ENCODE measurements around the gene INSR. TPM values are rescaled to one million over a fixed set of nuclear protein-coding genes. Genes with fewer than 3 reads are reported as not detected.

INSR gene
- total RNA-seq, 1 experiment from 2014 or later: 35.9 TPM

DNA sequence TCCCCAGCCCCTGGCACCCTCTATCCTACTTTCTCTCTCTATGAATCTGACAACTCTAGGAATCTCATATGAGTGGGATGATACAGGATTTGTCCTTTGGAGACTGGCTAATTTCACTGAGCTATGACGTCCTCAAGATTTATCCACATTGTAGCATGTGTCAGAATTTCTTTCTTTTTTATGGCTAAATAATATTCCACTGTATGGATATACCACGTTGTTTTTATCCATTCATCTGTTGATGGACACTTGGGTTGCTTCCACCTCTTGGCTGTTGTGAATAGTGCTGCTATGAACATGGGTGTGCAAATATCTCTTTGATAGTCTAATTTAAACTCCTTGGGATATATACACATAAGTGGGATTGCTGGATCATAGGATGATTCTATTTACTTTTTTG lies 24.0 kb upstream of the INSR start:
- ChIA-PET POLR2A (no interaction called here), CTCF (no interaction called here)
- H3K36me3 Mint-ChIP-seq: peaks cover 5% of the 10 kb centered on the region
- no peak for DNase-seq (ENCODE audit: low spot score)
- no peak overlapping the region for H3K4me3 Mint-ChIP-seq
- H3K27me3 Mint-ChIP-seq (ENCODE audit: low read depth): no peaks in the 10 kb centered on the region; the same call in 1 of the 2 replicates
- ATAC-seq: no peak
- TF ChIP-seq MLX (CRISPR knock-in tag; IDR thresholded peaks at IDR 0.05): no peak
- TF ChIP-seq GTF2I (CRISPR knock-in tag; conservative IDR thresholded peaks at IDR 0.05): peak; percentile 45; the same call in 1 of the 2 replicates
- no peaks in the 10 kb centered on the region for H3K4me1 Mint-ChIP-seq
- H3K27ac Mint-ChIP-seq: no peak overlapping the region
- H3K9me3 Mint-ChIP-seq: peaks cover 14% of the 10 kb centered on the region

DNA sequence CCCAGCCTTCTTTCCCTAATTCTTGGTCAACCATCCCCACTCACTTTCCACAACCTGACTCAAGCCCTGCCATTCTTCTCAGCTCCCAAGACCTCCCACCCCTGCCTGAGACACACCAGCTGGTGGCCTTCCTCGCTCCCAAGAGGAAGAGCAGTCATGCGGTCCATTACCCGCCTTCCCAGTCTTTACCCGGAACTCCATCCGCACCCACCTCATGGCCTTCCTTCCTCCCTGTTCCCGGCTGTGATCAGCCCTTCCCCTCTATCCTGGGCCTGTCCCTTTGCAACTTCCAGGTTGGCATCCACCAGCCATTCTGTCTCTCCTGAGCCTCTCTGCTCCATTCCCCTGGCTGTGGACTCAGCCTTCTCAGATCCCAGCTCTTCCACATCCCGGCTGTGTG lies 18.6 kb upstream of the INSR start:
- POLR2A ChIA-PET: no interaction called here
- H3K4me3 Mint-ChIP-seq: no peak overlapping the region
- H3K27me3 Mint-ChIP-seq (ENCODE audit: low read depth): peaks cover 3% of the 10 kb centered on the region; the same call in 1 of the 2 replicates
- H3K9me3 Mint-ChIP-seq: peaks cover 7% of the 10 kb centered on the region
- no peak overlapping the region for H3K27ac Mint-ChIP-seq
- ATAC-seq (no peak), DNase-seq (ENCODE audit: low spot score) (no peak)
- H3K36me3 Mint-ChIP-seq: no peaks in the 10 kb centered on the region
- no peaks in the 10 kb centered on the region for H3K4me1 Mint-ChIP-seq
- CTCF ChIA-PET: no interaction called here
- TF ChIP-seq ELF4 (CRISPR knock-in tag; IDR thresholded peaks at IDR 0.05; ENCODE audit: low read depth): no peak
- no peak for TF ChIP-seq SMAD4 (CRISPR knock-in tag; IDR thresholded peaks at IDR 0.05)
- no peak for TF ChIP-seq ATF2 (CRISPR knock-in tag; IDR thresholded peaks at IDR 0.05; ENCODE audit: borderline replicate concordance, low read depth)
- TF ChIP-seq CREB1 (CRISPR knock-in tag; IDR thresholded peaks at IDR 0.05): no peak
- TF ChIP-seq, protein P1, sequence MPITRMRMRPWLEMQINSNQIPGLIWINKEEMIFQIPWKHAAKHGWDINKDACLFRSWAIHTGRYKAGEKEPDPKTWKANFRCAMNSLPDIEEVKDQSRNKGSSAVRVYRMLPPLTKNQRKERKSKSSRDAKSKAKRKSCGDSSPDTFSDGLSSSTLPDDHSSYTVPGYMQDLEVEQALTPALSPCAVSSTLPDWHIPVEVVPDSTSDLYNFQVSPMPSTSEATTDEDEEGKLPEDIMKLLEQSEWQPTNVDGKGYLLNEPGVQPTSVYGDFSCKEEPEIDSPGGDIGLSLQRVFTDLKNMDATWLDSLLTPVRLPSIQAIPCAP (CRISPR knock-in tag; IDR thresholded peaks at IDR 0.05): no peak
- no peak for TF ChIP-seq ZNF263 (CRISPR knock-in tag; IDR thresholded peaks at IDR 0.05; ENCODE audit: low read depth)
- TF ChIP-seq ZNF396 (CRISPR knock-in tag; IDR thresholded peaks at IDR 0.05; ENCODE audit: borderline replicate concordance): no peak
- TF ChIP-seq RORB (CRISPR knock-in tag; IDR thresholded peaks at IDR 0.05): no peak
- TF ChIP-seq ZNF671 (CRISPR knock-in tag; IDR thresholded peaks at IDR 0.05): no peak
- no peak for TF ChIP-seq ATF1 (CRISPR knock-in tag; IDR thresholded peaks at IDR 0.05)
- TF ChIP-seq TEAD4 (CRISPR knock-in tag; IDR thresholded peaks at IDR 0.05): no peak
- TF ChIP-seq NFYB (CRISPR knock-in tag; conservative IDR thresholded peaks at IDR 0.05; ENCODE audit: low read depth): no peak
- no peak for TF ChIP-seq IRF2 (CRISPR knock-in tag; IDR thresholded peaks at IDR 0.05; ENCODE audit: borderline replicate concordance, low read depth)
- no peak for TF ChIP-seq ATF3 (CRISPR knock-in tag; conservative IDR thresholded peaks at IDR 0.05)
- TF ChIP-seq, protein P2, sequence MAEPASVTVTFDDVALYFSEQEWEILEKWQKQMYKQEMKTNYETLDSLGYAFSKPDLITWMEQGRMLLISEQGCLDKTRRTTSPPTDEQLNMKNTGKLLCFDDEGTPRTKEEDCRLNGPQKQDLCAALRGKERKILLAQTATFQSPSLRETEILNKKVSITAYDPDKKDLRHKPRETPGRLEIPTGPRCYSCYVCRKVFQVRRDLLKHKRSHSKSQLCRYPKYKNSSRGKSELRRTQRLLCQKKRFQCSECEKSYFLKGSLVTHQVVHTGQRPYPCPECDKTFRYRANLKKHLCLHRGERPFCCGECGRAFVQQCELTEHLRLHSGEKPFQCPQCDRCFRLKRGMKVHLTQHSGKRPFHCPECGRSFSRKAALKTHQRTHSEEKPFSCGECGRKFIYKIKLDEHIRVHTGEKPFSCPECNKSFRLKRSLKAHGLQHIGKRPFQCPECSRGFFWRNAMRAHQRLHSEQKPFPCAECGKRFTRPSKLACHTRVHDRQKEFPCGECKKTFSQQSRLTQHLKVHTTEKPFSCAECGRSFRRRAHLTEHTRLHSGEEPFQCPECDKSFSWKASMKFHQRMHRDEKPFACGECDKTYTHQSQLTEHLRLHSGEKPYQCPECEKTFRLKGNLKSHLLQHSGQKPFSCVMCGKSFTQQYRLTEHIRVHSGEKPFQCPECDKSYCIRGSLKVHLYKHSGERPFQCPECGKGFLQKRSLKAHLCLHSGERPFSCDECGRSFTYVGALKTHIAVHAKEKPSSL (CRISPR knock-in tag; conservative IDR thresholded peaks at IDR 0.05): no peak
- TF ChIP-seq CREM (CRISPR knock-in tag; IDR thresholded peaks at IDR 0.05): no peak
- TF ChIP-seq MLX (CRISPR knock-in tag; IDR thresholded peaks at IDR 0.05): no peak

- Mint-ChIP-seq H3K4me3 (no peak overlapping the region), H3K36me3 (no peaks in the 10 kb centered on the region), H3K9me3 (peaks cover 4% of the 10 kb centered on the region), H3K27ac (no peak overlapping the region), H3K4me1 (no peaks in the 10 kb centered on the region), H3K27me3 (ENCODE audit: low read depth) (peaks cover 3% of the 10 kb centered on the region; the same call in 1 of the 2 replicates)
- DNase-seq (ENCODE audit: low spot score) (no peak), ATAC-seq (no peak)
- ChIA-PET CTCF (no interaction called here), POLR2A (no interaction called here)
- TF ChIP-seq, protein P3, sequence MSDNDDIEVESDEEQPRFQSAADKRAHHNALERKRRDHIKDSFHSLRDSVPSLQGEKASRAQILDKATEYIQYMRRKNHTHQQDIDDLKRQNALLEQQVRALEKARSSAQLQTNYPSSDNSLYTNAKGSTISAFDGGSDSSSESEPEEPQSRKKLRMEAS (CRISPR knock-in tag; IDR thresholded peaks at IDR 0.05): no peak
- TF ChIP-seq OVOL2 (CRISPR knock-in tag; IDR thresholded peaks at IDR 0.05; ENCODE audit: borderline replicate concordance): no peak
- no peak for TF ChIP-seq SMAD3 (CRISPR knock-in tag; IDR thresholded peaks at IDR 0.05; ENCODE audit: borderline replicate concordance)
- no peak for TF ChIP-seq STAT6 (CRISPR knock-in tag; conservative IDR thresholded peaks at IDR 0.05; ENCODE audit: low read depth)
- TF ChIP-seq PRRX2 (CRISPR knock-in tag; IDR thresholded peaks at IDR 0.05): no peak
These were observed 17.7 kb upstream of the INSR start for GRCh38 chr19:7311911-7312310.

Measured in WTC11 (cell line).